GM12864 (cell line): ENCODE data around the gene MUC20.

Source experiments
- DNase-seq: peaks from one replicate; pipeline ENCODE4 v3.0.0-alpha.2; 2011; ENCODE audit warnings: low read depth
- H3K4me3 ChIP-seq: 2 replicates; pipeline ENCODE4 v1.5.1; 2011; ENCODE audit warnings: mild to moderate bottlenecking, low read depth, low read length, control low read depth
- CTCF ChIP-seq: IDR thresholded peaks from 2 replicates; pipeline ENCODE4 v1.5.1; 2011; ENCODE audit warnings: low read depth, mild to moderate bottlenecking, moderate library complexity, low read length, control low read depth, inconsistent platforms; ENCODE audit errors: missing control alignments

MUC20 gene

GRCh38 chr3:195760345-195761122 is 39.8 kb downstream of the MUC20 start:
- no peak for DNase-seq
- no peak for TF ChIP-seq CTCF
- H3K4me3 ChIP-seq, result no peak overlapping the region

- no peak for DNase-seq
- TF ChIP-seq CTCF, result no peak
- no peak overlapping the region for H3K4me3 ChIP-seq
Observed at GRCh38 chr3:195761123-195761566, 40.4 kb downstream of the MUC20 start.

GRCh38 chr3:195761567-195762248 is 40.9 kb downstream of the MUC20 start:
- H3K4me3 ChIP-seq, result no peak overlapping the region
- no peak for TF ChIP-seq CTCF
- no peak for DNase-seq

GRCh38 chr3:195762249-195762585 is 41.4 kb downstream of the MUC20 start:
- H3K4me3 ChIP-seq, result no peak overlapping the region
- no peak for TF ChIP-seq CTCF
- no peak for DNase-seq

- DNase-seq, result no peak
- no peak overlapping the region for H3K4me3 ChIP-seq
- TF ChIP-seq CTCF, result no peak
Observed at GRCh38 chr3:195762611-195763010, 41.8 kb downstream of the MUC20 start.

- H3K4me3 ChIP-seq, result no peak overlapping the region
- no peak for DNase-seq
- TF ChIP-seq CTCF, result no peak
Observed at GRCh38 chr3:195763076-195763830, 42.5 kb downstream of the MUC20 start.
